Measurements from ENCODE around the gene EEF1AKMT3. TPM values are rescaled to one million over a fixed set of nuclear protein-coding genes. Genes with fewer than 3 reads are reported as not detected.

EEF1AKMT3 gene
- total RNA-seq (1 to 10 TPM; 4.0 to 6.6 TPM), total RNA-seq (1.9 to 8.1 reads per million in 2 donors)

GRCh38 chr12:57772429-57773322 is at the start of gene EEF1AKMT3:
Gene EEF1AKMT3, plus strand, starts transcription at chr12:57772614. Its CDS starts 111 bp downstream, at chr12:57772725.
- ATAC-seq (no peak), DNase-seq (peak in 1 of 3 donors; percentile 30)
- H3K4me1 Mint-ChIP-seq = peaks cover 32% of the 10 kb centered on the region
- peak within 1 kb of the TSS; percentile 99 for H3K4me3 Mint-ChIP-seq
- peak within 1 kb of the TSS; percentile 97 for H3K27ac Mint-ChIP-seq
- H3K9me3 ChIP-seq (ENCODE audit: control insufficient read depth, low read length, poor library complexity, severe bottlenecking) = no peaks in the 10 kb centered on the region
- no peaks in the 10 kb centered on the region for H3K27me3 Mint-ChIP-seq
- peaks cover 10% of the 10 kb centered on the region for H3K36me3 Mint-ChIP-seq (ENCODE audit: low read depth)

- H3K36me3 Mint-ChIP-seq (ENCODE audit: low read depth) = peaks cover 16% of the 10 kb centered on the region
- peaks cover 36% of the 10 kb centered on the region for H3K4me1 Mint-ChIP-seq
- H3K27me3 Mint-ChIP-seq = no peaks in the 10 kb centered on the region
- no peak overlapping the region for H3K4me3 Mint-ChIP-seq
- ATAC-seq (no peak), DNase-seq (no peak)
- peak overlapping the region; percentile 80 for H3K27ac Mint-ChIP-seq
- no peaks in the 10 kb centered on the region for H3K9me3 ChIP-seq (ENCODE audit: control insufficient read depth, low read length, poor library complexity, severe bottlenecking)
These were observed 49.4 kb upstream of the EEF1AKMT3 start for GRCh38 chr12:57722716-57723629.

- ATAC-seq = no peak
- peaks cover 39% of the 10 kb centered on the region for H3K4me1 Mint-ChIP-seq
- peak overlapping the region; percentile 80 for H3K27ac Mint-ChIP-seq
- no peaks in the 10 kb centered on the region for H3K9me3 ChIP-seq (ENCODE audit: control insufficient read depth, low read length, poor library complexity, severe bottlenecking)
- H3K27me3 Mint-ChIP-seq = no peaks in the 10 kb centered on the region
- no peak overlapping the region for H3K4me3 Mint-ChIP-seq
- peaks cover 15% of the 10 kb centered on the region for H3K36me3 Mint-ChIP-seq (ENCODE audit: low read depth)
- no peak for DNase-seq
These were observed 48.8 kb upstream of the EEF1AKMT3 start for GRCh38 chr12:57723630-57723962.

DNA sequence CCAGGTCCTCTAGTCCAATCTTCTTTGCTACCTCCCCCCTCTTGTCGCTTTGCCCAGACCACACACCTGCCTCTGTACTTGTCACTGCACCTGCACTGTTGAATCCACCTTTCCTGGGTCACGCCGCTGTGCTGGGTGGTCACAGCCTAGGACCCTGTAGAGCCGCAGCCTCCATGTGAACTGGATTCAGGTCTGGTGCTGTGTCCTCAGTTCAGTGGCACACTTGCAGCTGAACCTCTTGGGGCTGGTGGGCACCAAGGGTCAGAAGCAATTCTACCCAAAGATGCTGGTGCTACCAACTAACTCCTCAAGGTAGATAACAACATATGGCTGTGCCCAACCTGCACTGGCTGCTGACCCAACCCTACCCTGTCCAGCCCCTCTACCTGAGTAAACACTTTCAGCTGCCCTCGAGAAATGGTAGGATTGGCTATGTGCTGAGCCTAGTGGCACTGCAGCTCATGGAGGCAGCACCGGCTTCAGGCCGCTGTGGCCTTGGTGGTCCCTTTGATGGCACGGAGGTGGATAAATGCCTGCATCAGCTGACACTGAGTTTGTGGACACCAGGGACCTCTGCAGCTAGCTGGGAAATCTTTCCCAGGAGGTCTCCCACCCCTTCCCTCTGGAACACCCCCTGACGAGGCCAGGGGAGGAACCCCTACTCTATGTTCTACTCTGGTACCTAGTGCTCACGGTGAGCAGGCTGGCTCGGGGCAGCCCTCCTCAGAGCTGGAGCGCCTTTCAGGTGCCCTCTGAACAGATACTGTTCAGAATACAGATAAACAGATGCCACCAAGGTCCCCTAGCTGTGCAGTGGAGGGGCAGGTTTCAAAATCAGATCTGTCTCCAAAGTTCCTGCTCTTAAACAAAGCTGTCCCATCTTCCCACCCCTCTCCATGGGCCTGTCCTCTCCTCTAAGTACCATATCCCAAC is 48.1 kb upstream of the EEF1AKMT3 start:
- Mint-ChIP-seq H3K4me3 (no peak overlapping the region), H3K36me3 (ENCODE audit: low read depth) (peaks cover 16% of the 10 kb centered on the region), H3K27ac (peak overlapping the region; percentile 80), H3K27me3 (no peaks in the 10 kb centered on the region), H3K4me1 (peaks cover 37% of the 10 kb centered on the region)
- DNase-seq = no peak
- ATAC-seq = peak; percentile 7
- H3K9me3 ChIP-seq (ENCODE audit: control insufficient read depth, low read length, poor library complexity, severe bottlenecking) = no peaks in the 10 kb centered on the region

- H3K27ac Mint-ChIP-seq = peak overlapping the region; percentile 80
- ATAC-seq (peak; percentile 5), DNase-seq (no peak)
- H3K4me3 Mint-ChIP-seq = no peak overlapping the region
- H3K27me3 Mint-ChIP-seq = no peaks in the 10 kb centered on the region
- H3K36me3 Mint-ChIP-seq (ENCODE audit: low read depth) = peaks cover 12% of the 10 kb centered on the region
- H3K4me1 Mint-ChIP-seq = peaks cover 35% of the 10 kb centered on the region
- no peaks in the 10 kb centered on the region for H3K9me3 ChIP-seq (ENCODE audit: control insufficient read depth, low read length, poor library complexity, severe bottlenecking)
These were observed 47.3 kb upstream of the EEF1AKMT3 start for GRCh38 chr12:57724936-57725740.

DNA sequence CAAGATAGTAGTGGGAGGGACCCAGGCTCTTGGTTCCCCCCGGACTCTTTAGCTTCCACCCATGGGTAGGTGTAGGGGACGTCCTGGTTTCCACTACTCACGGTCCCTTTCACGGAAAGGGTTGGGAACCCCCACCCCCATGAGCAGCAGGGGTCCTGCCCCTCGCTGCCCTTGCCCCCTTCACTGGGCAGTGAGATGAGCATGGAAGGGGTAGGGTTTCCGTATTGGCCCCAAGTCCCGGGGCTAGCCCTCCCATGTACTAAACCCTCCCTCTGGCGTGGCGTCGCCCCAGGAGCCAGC is 46.6 kb upstream of the EEF1AKMT3 start:
- Mint-ChIP-seq H3K4me1 (peaks cover 35% of the 10 kb centered on the region), H3K27ac (peak overlapping the region; percentile 78), H3K36me3 (ENCODE audit: low read depth) (peaks cover 12% of the 10 kb centered on the region), H3K4me3 (peak overlapping the region; percentile 82), H3K27me3 (no peaks in the 10 kb centered on the region)
- no peaks in the 10 kb centered on the region for H3K9me3 ChIP-seq (ENCODE audit: control insufficient read depth, low read length, poor library complexity, severe bottlenecking)
- DNase-seq (no peak), ATAC-seq (no peak)

DNA sequence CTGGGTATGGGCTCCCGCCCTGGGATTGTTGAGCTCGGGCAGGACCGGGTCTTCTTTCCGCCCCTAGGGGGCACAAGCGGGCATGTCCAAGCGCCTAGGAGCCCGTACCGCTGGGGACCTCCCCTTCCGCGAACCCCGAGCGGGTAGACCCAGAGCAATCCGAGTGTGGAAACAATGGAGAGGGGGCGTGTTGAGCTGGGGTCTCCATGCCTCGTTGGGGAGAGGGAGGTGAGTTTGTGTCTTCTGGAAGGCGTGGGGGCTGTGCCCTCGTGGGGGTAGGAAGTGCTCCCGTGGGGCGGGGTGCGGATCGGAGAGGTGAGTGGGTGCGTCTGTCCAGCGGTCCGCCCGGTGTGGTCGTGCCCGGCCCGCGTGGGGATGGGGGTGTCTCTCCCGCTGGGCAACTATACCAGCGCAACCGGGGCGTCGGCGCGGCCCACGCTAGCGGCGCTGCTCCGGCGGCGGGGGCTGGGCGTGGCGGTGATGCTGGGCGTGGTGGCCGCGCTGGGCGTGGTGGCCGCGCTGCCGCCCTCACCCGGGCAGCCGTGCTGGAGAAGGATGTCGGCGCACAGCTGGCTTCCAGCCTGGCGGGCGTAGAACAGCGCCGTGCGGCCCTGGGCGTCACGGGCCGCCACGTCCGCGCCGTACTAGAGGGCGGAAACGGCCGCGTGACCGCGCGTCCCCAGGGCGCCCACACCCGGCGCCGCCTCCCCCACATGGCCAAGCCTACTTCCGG is 46.1 kb upstream of the EEF1AKMT3 start:
- Mint-ChIP-seq H3K4me3 (peak overlapping the region; percentile 82), H3K4me1 (peaks cover 35% of the 10 kb centered on the region), H3K27me3 (no peaks in the 10 kb centered on the region), H3K36me3 (ENCODE audit: low read depth) (peaks cover 12% of the 10 kb centered on the region), H3K27ac (peak overlapping the region; percentile 78)
- ATAC-seq (peak; percentile 62), DNase-seq (no peak)
- no peaks in the 10 kb centered on the region for H3K9me3 ChIP-seq (ENCODE audit: control insufficient read depth, low read length, poor library complexity, severe bottlenecking)

- Mint-ChIP-seq H3K4me1 (peaks cover 29% of the 10 kb centered on the region), H3K36me3 (ENCODE audit: low read depth) (peaks cover 11% of the 10 kb centered on the region), H3K4me3 (peak overlapping the region; percentile 56), H3K27ac (no peak overlapping the region), H3K27me3 (no peaks in the 10 kb centered on the region)
- ATAC-seq (no peak), DNase-seq (no peak)
- H3K9me3 ChIP-seq (ENCODE audit: control insufficient read depth, low read length, poor library complexity, severe bottlenecking) = no peaks in the 10 kb centered on the region
These were observed 45.3 kb upstream of the EEF1AKMT3 start for GRCh38 chr12:57726884-57727757.

- Mint-ChIP-seq H3K27ac (peak overlapping the region; percentile 19), H3K27me3 (no peaks in the 10 kb centered on the region), H3K4me1 (peaks cover 29% of the 10 kb centered on the region), H3K36me3 (ENCODE audit: low read depth) (peaks cover 11% of the 10 kb centered on the region), H3K4me3 (peak overlapping the region; percentile 56)
- no peaks in the 10 kb centered on the region for H3K9me3 ChIP-seq (ENCODE audit: control insufficient read depth, low read length, poor library complexity, severe bottlenecking)
- ATAC-seq (no peak), DNase-seq (no peak)
These were observed 44.5 kb upstream of the EEF1AKMT3 start for GRCh38 chr12:57727758-57728395.

GRCh38 chr12:57729321-57729844 is 43.0 kb upstream of the EEF1AKMT3 start:
- no peak for DNase-seq
- H3K27ac Mint-ChIP-seq = peak overlapping the region; percentile 9
- H3K4me3 Mint-ChIP-seq = no peak overlapping the region
- no peaks in the 10 kb centered on the region for H3K9me3 ChIP-seq (ENCODE audit: control insufficient read depth, low read length, poor library complexity, severe bottlenecking)
- H3K4me1 Mint-ChIP-seq = peaks cover 21% of the 10 kb centered on the region
- no peak for ATAC-seq
- H3K27me3 Mint-ChIP-seq = no peaks in the 10 kb centered on the region
- peaks cover 13% of the 10 kb centered on the region for H3K36me3 Mint-ChIP-seq (ENCODE audit: low read depth)
